Pancreas (tissue), 10 donors: ENCODE measurements around the gene CCSAP. TPM values are rescaled to one million over a fixed set of nuclear protein-coding genes. Genes with fewer than 3 reads are reported as not detected.

Source experiments
- ATAC-seq, 4 donors: fragments of 200-7000 bp; cut with Tn5 transposase; one replicate each; pipeline versions ENCODE4 v1.8.0 to v1.9.1; 2020; ENCODE audit warnings: mild to moderate bottlenecking in 4 of 4, moderate library complexity in 4 of 4
- DNase-seq, 6 donors: peaks; one replicate each; pipeline ENCODE4 v3.0.0-alpha.2; 2020
- FAIRE-seq: peaks from 2 replicates; lab custom pipeline; 2012; peaks lifted over from hg19 to GRCh38; lab: Jason Lieb, UNC
- H3K27ac ChIP-seq, 4 donors: fragments of 200-600 bp; sonication (generic); 1 replicate in 3 of 4; 2 replicates in 1 of 4; pipeline versions ENCODE4 v1.5.0 to v1.8.0; 2020
- H3K27me3 ChIP-seq, 4 donors: fragments of 200-600 bp; one replicate each; pipeline ENCODE4 v1.8.0; 2021
- H3K36me3 ChIP-seq, 3 donors: fragments of 200-600 bp; sonication (generic) in 1 of 3; one replicate each; pipeline versions ENCODE4 v1.5.0 to v1.8.0; 2020 to 2021
- H3K4me1 ChIP-seq, 3 donors: fragments of 200-600 bp; one replicate each; pipeline ENCODE4 v1.8.0; 2021
- H3K4me3 ChIP-seq, 4 donors: fragments of 200-600 bp; sonication (generic) in 2 of 4; one replicate each; pipeline versions ENCODE4 v1.5.0 to v1.8.0; 2020 to 2021
- H3K9me3 ChIP-seq, 4 donors: fragments of 200-600 bp; one replicate each; pipeline ENCODE4 v1.8.0; 2021
- WGBS, 2 donors: extraction: QIAGEN DNeasy Blood & Tissue Kit; methylation state at CpG; one replicate each; pipeline ENCODE4 v1.1.7; 2013; 5-methylcytosine and 5-hydroxymethylcytosine counted together
- intact Hi-C, 3 donors: fragments of 100-400 bp; cut with DNase I; formaldehyde crosslinking; loops; one replicate each; pipeline versions ENCODE4 v1.11.1 to v1.14.2; 2022
- polyA plus RNA-seq, 2 donors: library from polyadenylated mRNA; stranded (reverse); fragments of 200-250 nt; gene quantifications; one replicate each; pipeline ENCODE4 v1.2.3, GENCODE V29; 2013
- total RNA-seq, 6 donors: library from RNA; stranded (reverse); fragmentation: NEBNext Ultra II Directional in 4 of 6; extraction: Animal tissue kit (Norgen Biotek cat#: 25700) in 4 of 6; gene quantifications; one replicate each; pipeline versions ENCODE4 v1.2.1 to v1.2.4, GENCODE V29; 2021 to 2023
- TF ChIP-seq, protein P1 (sequence below), 4 donors: fragments of 200-600 bp; sonication (generic) in 3 of 4; IDR thresholded peaks; one replicate each; pipeline versions ENCODE4 v1.5.0 to v1.8.0; 2021; ENCODE audit warnings: antibody characterized with exemption in 4 of 4
- donor health status: healthy with polysubstance abuse.
- donor health status: DM: no; HTN: no; CAD: no; lungs with moderate emphysema.
- donor health status: DM: no; HTN: no; CAD: no.
- donor health status: control.
- donor health status: control.
- donor health status: Bipolar disorder and iron deficiency.
- donor health status: DM: yes; HTN: yes; CAD: no.
- donor health status: DM: no; HTN: no; CAD: no.
- donor health status: DM: no; HTN: no; CAD: no.
- donor health status: DM: yes; HTN: yes; CAD: no.

Gene CCSAP
- total and polyA plus RNA-seq, 8 donors: 0.97 to 4.6 (median 1.7) TPM

GRCh38 chr1:229374485-229374884, 31.6 kb upstream of the CCSAP start:
- no peak overlapping the region for H3K27ac ChIP-seq
- no peak for ATAC-seq
- no peaks in the 10 kb centered on the region for H3K4me1 ChIP-seq
- TF ChIP-seq, protein P1, sequence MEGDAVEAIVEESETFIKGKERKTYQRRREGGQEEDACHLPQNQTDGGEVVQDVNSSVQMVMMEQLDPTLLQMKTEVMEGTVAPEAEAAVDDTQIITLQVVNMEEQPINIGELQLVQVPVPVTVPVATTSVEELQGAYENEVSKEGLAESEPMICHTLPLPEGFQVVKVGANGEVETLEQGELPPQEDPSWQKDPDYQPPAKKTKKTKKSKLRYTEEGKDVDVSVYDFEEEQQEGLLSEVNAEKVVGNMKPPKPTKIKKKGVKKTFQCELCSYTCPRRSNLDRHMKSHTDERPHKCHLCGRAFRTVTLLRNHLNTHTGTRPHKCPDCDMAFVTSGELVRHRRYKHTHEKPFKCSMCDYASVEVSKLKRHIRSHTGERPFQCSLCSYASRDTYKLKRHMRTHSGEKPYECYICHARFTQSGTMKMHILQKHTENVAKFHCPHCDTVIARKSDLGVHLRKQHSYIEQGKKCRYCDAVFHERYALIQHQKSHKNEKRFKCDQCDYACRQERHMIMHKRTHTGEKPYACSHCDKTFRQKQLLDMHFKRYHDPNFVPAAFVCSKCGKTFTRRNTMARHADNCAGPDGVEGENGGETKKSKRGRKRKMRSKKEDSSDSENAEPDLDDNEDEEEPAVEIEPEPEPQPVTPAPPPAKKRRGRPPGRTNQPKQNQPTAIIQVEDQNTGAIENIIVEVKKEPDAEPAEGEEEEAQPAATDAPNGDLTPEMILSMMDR (IDR thresholded peaks at IDR 0.05): no peak
- no peaks in the 10 kb centered on the region for H3K36me3 ChIP-seq
- no peaks in the 10 kb centered on the region for H3K27me3 ChIP-seq
- no peak overlapping the region for H3K4me3 ChIP-seq
- intact Hi-C loops: no loop called here
- FAIRE-seq: no peak
- no peaks in the 10 kb centered on the region for H3K9me3 ChIP-seq
- no peak for DNase-seq
- 91 to 93% methylated on average over 8 of the region's 8 CpGs for WGBS, 2 donors

DNA sequence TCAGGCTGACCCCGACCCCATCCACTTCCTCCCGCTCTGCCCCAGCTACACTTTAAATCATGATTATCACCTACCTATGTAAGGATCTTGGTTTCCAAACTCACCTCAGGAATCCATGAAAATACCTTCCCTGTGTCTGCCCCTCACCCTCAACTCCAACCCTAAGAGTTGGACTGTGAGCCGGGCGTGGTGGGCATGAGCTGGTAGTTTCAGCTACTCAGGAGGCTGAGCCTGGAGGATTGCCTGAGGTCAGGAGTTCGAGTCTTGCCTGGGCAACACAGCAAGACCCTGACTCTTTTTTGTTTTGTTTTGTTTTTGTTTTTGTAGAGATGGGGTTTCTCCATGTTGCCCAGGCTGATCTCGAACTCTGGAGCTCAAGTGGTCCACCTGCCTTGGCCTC, 30.5 kb upstream of the CCSAP start:
- H3K4me3 ChIP-seq: no peak overlapping the region
- no peaks in the 10 kb centered on the region for H3K9me3 ChIP-seq
- DNase-seq (no peak), FAIRE-seq (no peak), ATAC-seq (no peak)
- no peak overlapping the region for H3K27ac ChIP-seq
- H3K27me3 ChIP-seq: no peaks in the 10 kb centered on the region
- TF ChIP-seq, protein P1 (IDR thresholded peaks at IDR 0.05): no peak
- no peaks in the 10 kb centered on the region for H3K36me3 ChIP-seq
- WGBS, 2 donors: 78 to 80% methylated on average over 6 of the region's 6 CpGs
- intact Hi-C loops: no loop called here
- no peaks in the 10 kb centered on the region for H3K4me1 ChIP-seq

DNA sequence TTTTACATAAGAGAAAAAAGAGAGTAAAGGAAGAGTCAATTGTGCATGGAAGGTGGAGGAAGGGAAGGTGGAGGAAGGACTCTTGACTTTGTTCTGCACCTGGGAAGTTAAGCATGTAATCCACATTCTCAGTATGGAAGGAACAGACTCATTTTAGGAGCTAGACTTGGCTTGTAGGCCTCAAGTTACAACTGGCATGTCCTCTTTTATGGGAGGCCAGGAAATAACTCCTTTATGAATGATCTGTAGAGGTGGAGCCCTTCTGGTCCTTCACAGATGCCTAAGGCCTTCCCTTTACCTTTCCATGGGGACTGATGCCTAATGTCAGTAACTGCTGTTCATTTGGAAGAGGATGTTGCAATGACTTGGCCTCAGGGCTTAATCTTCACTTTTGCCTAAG, 29.4 kb upstream of the CCSAP start:
- no peaks in the 10 kb centered on the region for H3K4me1 ChIP-seq
- TF ChIP-seq, protein P1 (IDR thresholded peaks at IDR 0.05): no peak
- H3K9me3 ChIP-seq: no peaks in the 10 kb centered on the region
- intact Hi-C loops: no loop called here
- no peak for FAIRE-seq
- ATAC-seq: no peak
- no peak overlapping the region for H3K4me3 ChIP-seq
- no peak overlapping the region for H3K27ac ChIP-seq
- H3K27me3 ChIP-seq: no peaks in the 10 kb centered on the region
- H3K36me3 ChIP-seq: no peaks in the 10 kb centered on the region
- DNase-seq: no peak

DNA sequence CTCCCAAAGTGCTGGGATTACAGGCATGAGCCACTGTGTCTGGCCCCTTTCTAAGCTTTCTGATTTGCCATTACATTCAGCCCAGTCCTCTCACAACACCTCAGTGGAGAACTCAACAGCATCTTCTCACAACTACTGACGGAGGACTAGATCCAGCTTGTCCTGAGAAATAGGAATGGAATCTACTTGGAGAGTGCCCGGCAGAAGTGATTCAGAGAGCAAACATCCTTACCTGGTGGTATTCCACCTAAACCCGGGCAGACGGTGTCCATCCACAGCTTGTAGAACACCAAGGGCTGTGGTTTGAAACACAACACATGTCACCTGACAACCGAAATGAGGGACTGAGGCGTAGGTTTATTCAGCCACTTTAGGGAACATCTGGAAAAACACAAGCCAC, 28.8 kb upstream of the CCSAP start:
- Histone ChIP-seq H3K36me3 (no peaks in the 10 kb centered on the region), H3K4me3 (no peak overlapping the region), H3K4me1 (no peaks in the 10 kb centered on the region), H3K9me3 (no peaks in the 10 kb centered on the region), H3K27me3 (no peaks in the 10 kb centered on the region), H3K27ac (no peak overlapping the region)
- no peak for ATAC-seq
- intact Hi-C loops: no loop called here
- TF ChIP-seq, protein P1 (IDR thresholded peaks at IDR 0.05): no peak
- no peak for DNase-seq
- FAIRE-seq: no peak
- 85 to 90% methylated on average over 6 of the region's 6 CpGs for WGBS, 2 donors

GRCh38 chr1:229370601-229371021, 27.8 kb upstream of the CCSAP start:
- Histone ChIP-seq H3K27ac (no peak overlapping the region), H3K4me3 (no peak overlapping the region), H3K4me1 (no peaks in the 10 kb centered on the region), H3K9me3 (no peaks in the 10 kb centered on the region), H3K36me3 (no peaks in the 10 kb centered on the region), H3K27me3 (no peaks in the 10 kb centered on the region)
- ATAC-seq: no peak
- TF ChIP-seq, protein P1 (IDR thresholded peaks at IDR 0.05): no peak
- intact Hi-C loops: no loop called here
- WGBS, 2 donors: 55 to 59% methylated on average over 7 of the region's 7 CpGs
- DNase-seq: no peak
- FAIRE-seq: no peak
